SU-DHL-6 (cell line): ENCODE measurements around the gene CBX6.

Experiments
- H2AFZ ChIP-seq: fragments of 200-600 bp; sonication (generic); 2 replicates; pipeline ENCODE4 v1.6.1; 2014; ENCODE audit warnings: low read depth, mild to moderate bottlenecking, moderate library complexity, mixed read lengths, antibody characterized with exemption, low read length; ENCODE audit not compliant: severe bottlenecking
- H3F3A ChIP-seq: fragments of 200-600 bp; shearing (Covaris generic); 2 replicates; pipeline ENCODE4 v1.6.0; 2016; ENCODE audit warnings: antibody characterized with exemption, mild to moderate bottlenecking; ENCODE audit not compliant: insufficient read depth
- H3K27ac ChIP-seq: fragments of 200-600 bp; sonication (generic); 2 replicates; pipeline ENCODE4 v1.5.1; 2016; ENCODE audit warnings: low read depth, mild to moderate bottlenecking, low read length, moderate library complexity, mixed read lengths
- H3K27me3 ChIP-seq: fragments of 200-600 bp; sonication (generic), shearing (Covaris generic); 2 replicates; pipeline ENCODE4 v1.6.0; 2014; ENCODE audit warnings: mild to moderate bottlenecking, low read length
- H3K36me3 ChIP-seq: fragments of 200-600 bp; sonication (generic); 2 replicates; pipeline ENCODE4 v1.6.1; 2014; ENCODE audit warnings: mild to moderate bottlenecking, low read length, mixed read lengths
- H3K4me2 ChIP-seq: fragments of 300-600, 200-600 bp; shearing (Covaris generic), sonication (generic); 2 replicates; pipeline ENCODE4 v1.6.0; 2014; ENCODE audit warnings: low read length, low read depth, mild to moderate bottlenecking; ENCODE audit not compliant: poor library complexity, severe bottlenecking
- H3K4me3 ChIP-seq: fragments of 200-600 bp; sonication (generic); 2 replicates; pipeline ENCODE4 v1.5.1; 2014; ENCODE audit warnings: antibody characterized with exemption, low read length, mild to moderate bottlenecking, mixed read lengths; ENCODE audit not compliant: insufficient read depth, poor library complexity, severe bottlenecking
- H3K79me2 ChIP-seq: fragments of 200-600 bp; sonication (generic); 2 replicates; pipeline ENCODE4 v1.6.1; 2014; ENCODE audit warnings: mild to moderate bottlenecking, low read length, moderate library complexity; ENCODE audit not compliant: insufficient read depth
- H3K9ac ChIP-seq: fragments of 200-600 bp; sonication (generic); 2 replicates; pipeline ENCODE4 v1.7.0; 2014; ENCODE audit warnings: mild to moderate bottlenecking, low read length
- H3K9me2 ChIP-seq: fragments of 200-600 bp; sonication (generic); replicated peaks from 2 replicates; pipeline ENCODE4 v1.6.1; 2014; ENCODE audit warnings: low read length; ENCODE audit not compliant: insufficient read depth
- H3K9me3 ChIP-seq: fragments of 200-600 bp; sonication (generic); 2 replicates; pipeline ENCODE4 v1.6.1; 2014; ENCODE audit warnings: low read length, mixed read lengths; ENCODE audit not compliant: insufficient read depth
- H4K20me1 ChIP-seq: fragments of 200-600 bp; sonication (generic); 2 replicates; pipeline ENCODE4 v1.6.1; 2014; ENCODE audit warnings: low read depth, mild to moderate bottlenecking, antibody characterized with exemption, low read length, moderate library complexity, mixed read lengths
- EZH2phosphoT487 ChIP-seq: fragments of 200-600 bp; sonication (generic), shearing (Covaris generic); conservative IDR thresholded peaks from 2 replicates; pipeline ENCODE4 v1.6.1; 2018; ENCODE audit warnings: mild to moderate bottlenecking, antibody characterized with exemption, low read length, moderate library complexity, mixed read lengths
- TF ChIP-seq, protein P1 (sequence below): fragments of 200-600 bp; sonication (generic); IDR thresholded peaks from one replicate; pipeline ENCODE4 v1.5.1; 2017; ENCODE audit warnings: antibody characterized with exemption, mild to moderate bottlenecking, low read length, moderate library complexity; ENCODE audit not compliant: insufficient read depth, poor library complexity, severe bottlenecking

Gene CBX6

DNA sequence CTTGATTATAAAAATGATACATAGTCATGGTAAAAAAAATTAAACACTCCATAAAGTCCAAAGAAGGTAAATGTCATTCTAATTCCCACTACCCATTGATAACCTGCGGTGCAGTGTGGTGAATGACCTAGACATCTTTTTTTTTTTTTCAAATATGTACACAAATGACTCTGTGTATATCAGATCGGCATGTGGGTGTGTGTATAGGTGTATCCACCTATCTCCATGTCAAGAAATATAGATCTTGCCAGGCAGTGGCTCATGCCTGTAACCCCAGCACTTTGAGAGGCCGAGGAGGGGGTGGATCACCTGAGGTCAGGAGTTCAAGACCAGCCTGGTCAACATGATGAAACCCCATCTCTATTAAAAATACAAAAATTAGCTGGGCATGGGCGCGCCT is 18.4 kb upstream of the CBX6 start:
- Histone ChIP-seq H3F3A (no peaks in the 10 kb centered on the region), H3K36me3 (no peaks in the 10 kb centered on the region), H3K27ac (no peak overlapping the region), H3K27me3 (no peaks in the 10 kb centered on the region), H3K9me2 (no peaks in the 10 kb centered on the region), H3K9me3 (no peaks in the 10 kb centered on the region), H2AFZ (no peak overlapping the region), H3K79me2 (no peaks in the 10 kb centered on the region), H3K4me3 (no peak overlapping the region), H4K20me1 (no peaks in the 10 kb centered on the region), H3K4me2 (no peak overlapping the region), H3K9ac (no peak overlapping the region)
- TF ChIP-seq, protein P1, sequence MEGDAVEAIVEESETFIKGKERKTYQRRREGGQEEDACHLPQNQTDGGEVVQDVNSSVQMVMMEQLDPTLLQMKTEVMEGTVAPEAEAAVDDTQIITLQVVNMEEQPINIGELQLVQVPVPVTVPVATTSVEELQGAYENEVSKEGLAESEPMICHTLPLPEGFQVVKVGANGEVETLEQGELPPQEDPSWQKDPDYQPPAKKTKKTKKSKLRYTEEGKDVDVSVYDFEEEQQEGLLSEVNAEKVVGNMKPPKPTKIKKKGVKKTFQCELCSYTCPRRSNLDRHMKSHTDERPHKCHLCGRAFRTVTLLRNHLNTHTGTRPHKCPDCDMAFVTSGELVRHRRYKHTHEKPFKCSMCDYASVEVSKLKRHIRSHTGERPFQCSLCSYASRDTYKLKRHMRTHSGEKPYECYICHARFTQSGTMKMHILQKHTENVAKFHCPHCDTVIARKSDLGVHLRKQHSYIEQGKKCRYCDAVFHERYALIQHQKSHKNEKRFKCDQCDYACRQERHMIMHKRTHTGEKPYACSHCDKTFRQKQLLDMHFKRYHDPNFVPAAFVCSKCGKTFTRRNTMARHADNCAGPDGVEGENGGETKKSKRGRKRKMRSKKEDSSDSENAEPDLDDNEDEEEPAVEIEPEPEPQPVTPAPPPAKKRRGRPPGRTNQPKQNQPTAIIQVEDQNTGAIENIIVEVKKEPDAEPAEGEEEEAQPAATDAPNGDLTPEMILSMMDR: no peak
- no peak for TF ChIP-seq EZH2phosphoT487

DNA sequence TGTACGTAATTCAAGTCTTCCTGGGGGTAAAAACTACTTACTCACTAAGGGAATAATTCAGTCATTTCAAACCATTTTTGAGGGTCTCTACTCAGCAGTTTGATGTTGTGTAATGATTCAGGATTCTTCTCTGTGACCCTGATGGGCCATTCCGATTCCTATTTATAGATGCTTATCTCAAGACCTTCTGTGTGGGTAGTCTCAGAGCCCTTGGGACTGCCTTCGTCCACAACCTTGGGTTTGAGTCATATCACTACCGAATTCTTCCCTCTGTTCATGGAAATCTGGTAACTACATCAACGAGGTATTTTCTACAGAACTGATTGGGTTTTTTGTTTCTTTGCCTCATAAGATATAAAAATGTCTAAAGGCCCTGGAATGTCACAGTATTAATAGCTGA is 14.3 kb upstream of the CBX6 start:
- H3K79me2 ChIP-seq: no peaks in the 10 kb centered on the region
- no peaks in the 10 kb centered on the region for H3K36me3 ChIP-seq
- H3K4me2 ChIP-seq: no peak overlapping the region
- H3K4me3 ChIP-seq: no peak overlapping the region
- H3K9me3 ChIP-seq: no peaks in the 10 kb centered on the region
- no peak for TF ChIP-seq EZH2phosphoT487
- TF ChIP-seq, protein P1: no peak
- no peaks in the 10 kb centered on the region for H4K20me1 ChIP-seq
- no peak overlapping the region for H2AFZ ChIP-seq
- H3K27ac ChIP-seq: no peak overlapping the region
- no peaks in the 10 kb centered on the region for H3F3A ChIP-seq
- no peaks in the 10 kb centered on the region for H3K9me2 ChIP-seq
- no peaks in the 10 kb centered on the region for H3K27me3 ChIP-seq
- H3K9ac ChIP-seq: no peak overlapping the region

DNA sequence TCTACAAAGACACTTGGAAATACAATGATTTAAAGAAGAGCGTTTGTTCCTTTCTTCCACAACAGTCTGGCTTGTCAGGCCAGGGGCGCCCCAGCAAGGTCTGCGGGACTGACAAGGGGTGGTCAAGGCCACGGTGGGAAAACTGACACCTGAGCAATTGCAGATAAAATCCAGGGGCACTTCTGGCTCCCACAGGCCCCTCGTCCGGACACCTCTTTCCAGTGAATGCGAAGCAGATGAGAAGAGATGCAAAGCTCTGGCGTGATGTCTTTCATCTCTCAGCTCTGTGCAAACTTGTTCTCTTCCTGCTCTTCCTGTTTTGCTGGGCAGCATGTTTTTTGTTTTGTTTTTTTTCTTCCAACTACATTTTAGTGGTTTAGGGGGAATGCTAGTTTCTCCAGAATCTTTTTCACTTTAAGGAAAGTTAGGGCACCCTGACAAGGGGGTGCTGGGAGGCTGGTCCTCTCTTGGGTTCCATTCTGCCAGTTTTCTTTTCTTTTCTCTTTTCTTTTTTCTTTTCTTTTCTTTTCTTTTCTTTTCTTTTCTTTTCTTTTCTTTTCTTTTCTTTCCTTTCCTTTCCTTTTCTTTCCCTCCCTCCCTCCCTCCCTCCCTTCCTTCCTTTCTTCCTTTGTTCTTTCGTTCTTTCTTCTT is 11.1 kb upstream of the CBX6 start:
- H3F3A ChIP-seq: no peaks in the 10 kb centered on the region

More for the DNA sequence above, 11.1 kb upstream of the CBX6 start:
- Histone ChIP-seq H3K9ac (no peak overlapping the region), H3K4me3 (no peak overlapping the region), H3K4me2 (no peak overlapping the region), H3K36me3 (no peaks in the 10 kb centered on the region), H2AFZ (no peak overlapping the region), H3K79me2 (no peaks in the 10 kb centered on the region), H3K9me2 (no peaks in the 10 kb centered on the region), H4K20me1 (no peaks in the 10 kb centered on the region), H3K9me3 (no peaks in the 10 kb centered on the region), H3K27me3 (no peaks in the 10 kb centered on the region), H3K27ac (no peak overlapping the region)
- TF ChIP-seq EZH2phosphoT487: no peak
- TF ChIP-seq, protein P1: no peak
